Left lung (tissue), 10 donors: ENCODE data around the gene SEBOX. TPM values are rescaled to one million over a fixed set of nuclear protein-coding genes. Genes with fewer than 3 reads are reported as not detected.
A peak's percentile ranks its signal among the peaks of the same experiment; 100 is the strongest.

Source experiments
- ATAC-seq: fragments of 200-7000 bp; cut with Tn5 transposase; one replicate; pipeline ENCODE4 v1.9.1; 2020; ENCODE audit warnings: moderate library complexity
- DNase-seq, 4 donors: peaks; one replicate each; pipeline ENCODE4 v3.0.0-alpha.2; 2013 to 2020
- H3K27ac ChIP-seq, 2 donors: fragments of 200-600 bp; sonication (generic) in 1 of 2; one replicate each; pipeline versions ENCODE4 v1.5.0 to v1.8.0; 2020 to 2021
- H3K27me3 ChIP-seq, 2 donors: fragments of 200-600 bp; sonication (generic) in 1 of 2; one replicate each; pipeline versions ENCODE4 v1.5.0 to v1.8.0; 2020 to 2021
- H3K36me3 ChIP-seq, 2 donors: fragments of 200-600 bp; sonication (generic) in 1 of 2; one replicate each; pipeline versions ENCODE4 v1.5.0 to v1.8.0; 2020 to 2021
- H3K4me1 ChIP-seq, 2 donors: fragments of 200-600 bp; one replicate each; pipeline ENCODE4 v1.8.0; 2021
- H3K4me3 ChIP-seq, 2 donors: fragments of 200-600 bp; sonication (generic) in 1 of 2; one replicate each; pipeline versions ENCODE4 v1.5.0 to v1.8.0; 2020 to 2021; ENCODE audit warnings: mild to moderate bottlenecking in 1 of 2
- H3K9me3 ChIP-seq, 2 donors: fragments of 200-600 bp; sonication (generic) in 1 of 2; one replicate each; pipeline versions ENCODE4 v1.5.0 to v1.8.0; 2020 to 2021
- CTCF ChIP-seq, 2 donors: fragments of 200-600 bp; sonication (generic) in 1 of 2; IDR thresholded peaks; one replicate each; pipeline versions ENCODE4 v1.5.0 to v1.8.0; 2021; ENCODE audit warnings: antibody characterized with exemption in 2 of 2
- intact Hi-C, 2 donors: fragments of 100-400 bp; cut with DNase I; formaldehyde crosslinking; loops; one replicate each; pipeline versions ENCODE4 v1.11.2 to v1.14.2; 2022
- polyA plus RNA-seq, 6 donors: library from polyadenylated mRNA; unstranded; fragments of 120-200 nt; gene quantifications; one replicate each; pipeline ENCODE4 v1.2.1, GENCODE V29; 2013; ENCODE audit not compliant: insufficient read length in 6 of 6
- total RNA-seq, 2 donors: library from RNA; stranded (reverse); fragmentation: NEBNext Ultra II Directional; extraction: Animal tissue kit (Norgen Biotek cat#: 25700); gene quantifications; one replicate each; pipeline ENCODE4 v1.2.1, GENCODE V29; 2021
- donor health status: DM: no; HTN: yes; CAD: no.
- donor health status: DM: no; HTN: no; CAD: no.

SEBOX gene
- total and polyA plus RNA-seq, 8 donors = not detected

DNA sequence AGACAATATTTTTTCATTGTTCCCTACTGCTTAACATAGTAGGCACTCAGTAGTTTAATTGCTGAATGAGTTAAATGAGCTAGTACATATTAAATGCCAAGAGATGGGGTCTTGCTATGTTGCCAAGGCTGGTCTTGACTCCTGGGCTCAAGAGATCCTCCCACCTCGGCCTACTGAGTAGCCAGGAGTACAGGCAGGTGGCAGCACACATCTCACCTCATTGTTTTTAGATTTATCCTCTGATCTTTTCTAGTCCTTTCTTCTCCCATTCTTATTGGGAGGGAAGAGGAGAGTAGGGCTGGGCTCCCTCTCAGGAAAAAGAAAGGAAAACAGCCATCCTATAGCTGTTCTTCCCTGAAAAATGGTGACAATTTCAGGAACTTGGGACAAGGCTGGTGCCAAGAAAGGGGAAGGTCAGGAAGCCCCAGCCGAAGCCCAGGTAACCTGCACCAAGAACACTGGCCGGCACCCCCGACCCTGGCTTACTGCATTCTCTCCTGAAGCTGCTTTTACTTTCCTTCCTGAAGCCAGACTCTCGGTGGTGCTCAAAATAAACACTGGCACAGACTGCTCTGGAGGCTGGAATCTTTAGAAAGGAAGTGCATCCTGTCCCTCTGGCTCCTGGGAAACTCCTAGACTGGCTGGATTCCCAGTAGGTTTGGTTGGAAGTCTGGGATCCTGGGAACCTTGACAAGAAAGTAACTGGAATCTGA is 26.8 kb downstream of the SEBOX start:
- Histone ChIP-seq H3K4me1 (peaks cover 24 to 64% of the 10 kb centered on the region in 2 donors), H3K27me3 (no peaks in the 10 kb centered on the region), H3K36me3 (peaks cover 0 to 40% of the 10 kb centered on the region in 2 donors), H3K27ac (peak overlapping the region; percentile 54 to 97), H3K9me3 (no peaks in the 10 kb centered on the region), H3K4me3 (peak overlapping the region in 1 of 2 donors; percentile 6)
- TF ChIP-seq CTCF (IDR thresholded peaks at IDR 0.05) = no peak
- intact Hi-C loops = no loop called here
- DNase-seq (no peak), ATAC-seq (no peak)

DNA sequence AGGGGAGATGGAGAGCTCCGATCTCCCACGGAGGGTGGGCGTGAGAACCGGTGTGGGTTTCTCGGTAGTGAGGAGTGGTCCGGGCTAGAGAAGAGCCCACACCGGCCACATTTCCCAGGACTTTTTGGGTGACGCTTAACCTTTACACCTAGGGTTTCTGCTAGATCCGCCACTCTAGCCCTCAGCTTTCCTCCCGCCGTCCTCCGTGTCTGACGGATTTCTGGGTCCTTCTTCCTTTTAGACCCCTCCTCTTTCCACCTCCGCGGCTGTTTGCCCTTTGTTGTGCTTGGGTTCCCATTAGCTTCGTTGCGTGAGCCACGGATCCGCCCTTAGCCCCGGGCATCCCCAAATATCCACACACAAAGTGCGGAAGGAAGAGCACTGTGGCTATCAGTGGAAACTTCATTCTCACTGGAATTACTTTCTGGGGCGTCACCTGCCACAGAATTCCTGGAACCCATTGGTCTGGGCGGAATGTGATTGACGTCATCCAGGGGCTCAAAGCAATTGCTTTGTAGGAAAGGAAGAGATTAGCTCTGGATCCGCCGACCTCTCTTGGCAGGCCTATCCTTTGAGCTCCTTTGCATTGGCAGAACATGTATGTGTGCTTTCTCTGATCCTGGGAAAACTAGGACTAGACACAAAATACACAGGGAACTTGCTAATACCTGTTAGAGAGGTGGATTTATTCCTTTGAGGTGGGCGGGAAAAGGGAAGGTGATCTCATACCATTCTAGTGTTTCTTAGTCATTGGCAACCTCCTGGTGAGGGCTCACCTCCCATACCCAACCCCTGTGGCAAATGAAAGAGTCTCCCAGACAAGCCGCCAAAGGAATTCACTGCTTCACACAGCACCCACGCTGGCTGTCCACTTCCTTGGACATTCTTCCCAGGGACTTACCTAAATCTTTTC is 28.8 kb downstream of the SEBOX start:
- Histone ChIP-seq H3K9me3 (no peaks in the 10 kb centered on the region), H3K4me1 (peaks cover 24 to 67% of the 10 kb centered on the region in 2 donors), H3K27me3 (no peaks in the 10 kb centered on the region), H3K36me3 (peaks cover 0 to 30% of the 10 kb centered on the region in 2 donors), H3K27ac (peak overlapping the region; percentile 97), H3K4me3 (peak overlapping the region; percentile 89 to 97)
- intact Hi-C loops = no loop called here
- peak in 3 of 4 donors; percentile 53 to 78 (median 64) for DNase-seq
- ATAC-seq = peak; percentile 50
- no peak for TF ChIP-seq CTCF (IDR thresholded peaks at IDR 0.05)

GRCh38 chr17:28335201-28335958 is 29.6 kb downstream of the SEBOX start, which contains the start of the genes IFT20 and TNFAIP1:
TSS of gene IFT20 (minus strand) at chr17:28335472. CDS start at chr17:28331985, 3,487 bp downstream.
TSS of gene TNFAIP1 (plus strand) at chr17:28335761. CDS start at chr17:28339522, 3,761 bp downstream.
- ATAC-seq (peak; percentile 97), DNase-seq (peak; percentile 98 to 100 (median 100))
- Histone ChIP-seq H3K9me3 (no peaks in the 10 kb centered on the region), H3K27me3 (no peaks in the 10 kb centered on the region), H3K36me3 (peaks cover 0 to 30% of the 10 kb centered on the region in 2 donors), H3K4me3 (peak within 1 kb of the TSS; percentile 89 to 97), H3K27ac (peak within 1 kb of the TSS; percentile 97), H3K4me1 (peaks cover 24 to 63% of the 10 kb centered on the region in 2 donors)
- intact Hi-C loops = no loop called here
- no peak for TF ChIP-seq CTCF (IDR thresholded peaks at IDR 0.05)

- no peaks in the 10 kb centered on the region for H3K9me3 ChIP-seq
- intact Hi-C loops = no loop called here
- peak; percentile 0 for ATAC-seq
- DNase-seq = no peak
- peak overlapping the region; percentile 89 to 97 for H3K4me3 ChIP-seq
- peak overlapping the region; percentile 87 to 97 for H3K27ac ChIP-seq
- H3K27me3 ChIP-seq = no peaks in the 10 kb centered on the region
- peaks cover 0 to 30% of the 10 kb centered on the region in 2 donors for H3K36me3 ChIP-seq
- peaks cover 24 to 56% of the 10 kb centered on the region in 2 donors for H3K4me1 ChIP-seq
- TF ChIP-seq CTCF (IDR thresholded peaks at IDR 0.05) = no peak
Measured at GRCh38 chr17:28334666-28335200, 30.3 kb downstream of the SEBOX start.
